Measurements from ENCODE around the gene CHCHD6.

GRCh38 chr3:126792998-126793397 is 89.0 kb downstream of the CHCHD6 start:
- TF ChIP-seq CTCF (IDR thresholded peaks at IDR 0.05; ENCODE audit: low read depth, low read length, missing input control) (no peak), SP1 (IDR thresholded peaks at IDR 0.05) (no peak), RAD21 (IDR thresholded peaks at IDR 0.05) (no peak), TAF1 (conservative IDR thresholded peaks at IDR 0.05) (no peak)

All from liver (tissue), 3 donors.